ENCODE measurements around the gene PGAM5. TPM values are rescaled to one million over a fixed set of nuclear protein-coding genes. Genes with fewer than 3 reads are reported as not detected.

PGAM5 gene
- total RNA-seq, 1 experiment from 2014 or later = 135 TPM

DNA sequence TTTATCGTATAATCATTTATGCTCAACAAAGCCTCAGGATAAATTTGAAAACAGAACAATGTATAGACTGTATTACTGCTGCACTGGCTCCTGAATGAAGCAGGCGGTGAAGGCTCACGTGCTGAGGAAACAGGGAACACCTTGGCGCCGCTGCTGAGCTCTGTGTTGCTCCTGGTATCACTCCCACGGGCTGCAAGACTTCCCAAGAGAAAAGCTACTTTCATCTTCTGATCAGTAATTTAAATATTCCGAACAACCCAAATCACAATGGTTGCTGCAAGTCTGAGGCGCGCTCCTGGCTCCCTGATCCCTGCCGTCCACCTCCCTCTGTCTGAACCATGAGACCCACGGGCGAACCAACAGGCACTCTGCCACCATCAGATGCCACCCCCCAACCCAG, 15.7 kb downstream of the PGAM5 start:
- Histone ChIP-seq H3K9me2 (replicated peaks; ENCODE audit: low read length) (no peaks in the 10 kb centered on the region), H3K36me3 (ENCODE audit: low read depth, low read length) (peaks cover 67% of the 10 kb centered on the region), H3K9ac (ENCODE audit: low read length) (no peak overlapping the region), H3K9me3 (ENCODE audit: low read length) (no peaks in the 10 kb centered on the region), H3K27me3 (ENCODE audit: low read length) (no peaks in the 10 kb centered on the region), H2AFZ (ENCODE audit: low read length) (no peak overlapping the region), H3K4me2 (ENCODE audit: low read length) (no peak overlapping the region), H4K20me1 (ENCODE audit: low read length) (peaks cover 9% of the 10 kb centered on the region; the same call in 1 of the 2 replicates), H3F3A (ENCODE audit: low read length, unreplicated experiment) (peaks cover 10% of the 10 kb centered on the region), H3K27ac (ENCODE audit: low read length) (no peak overlapping the region), H3K4me3 (ENCODE audit: low read length) (no peak overlapping the region), H3K79me2 (ENCODE audit: low read length) (no peaks in the 10 kb centered on the region; the same call in 1 of the 2 replicates), H3K4me1 (ENCODE audit: insufficient read depth, low read length) (no peaks in the 10 kb centered on the region)
- intact Hi-C loops (cut with micrococcal nuclease) = no loop called here
- CTCF ChIA-PET = no interaction called here
- ATAC-seq (no peak), DNase-seq (no peak)
- POLR2A ChIA-PET (ENCODE audit: unreplicated experiment) = no interaction called here
- TF ChIP-seq, protein P1, sequence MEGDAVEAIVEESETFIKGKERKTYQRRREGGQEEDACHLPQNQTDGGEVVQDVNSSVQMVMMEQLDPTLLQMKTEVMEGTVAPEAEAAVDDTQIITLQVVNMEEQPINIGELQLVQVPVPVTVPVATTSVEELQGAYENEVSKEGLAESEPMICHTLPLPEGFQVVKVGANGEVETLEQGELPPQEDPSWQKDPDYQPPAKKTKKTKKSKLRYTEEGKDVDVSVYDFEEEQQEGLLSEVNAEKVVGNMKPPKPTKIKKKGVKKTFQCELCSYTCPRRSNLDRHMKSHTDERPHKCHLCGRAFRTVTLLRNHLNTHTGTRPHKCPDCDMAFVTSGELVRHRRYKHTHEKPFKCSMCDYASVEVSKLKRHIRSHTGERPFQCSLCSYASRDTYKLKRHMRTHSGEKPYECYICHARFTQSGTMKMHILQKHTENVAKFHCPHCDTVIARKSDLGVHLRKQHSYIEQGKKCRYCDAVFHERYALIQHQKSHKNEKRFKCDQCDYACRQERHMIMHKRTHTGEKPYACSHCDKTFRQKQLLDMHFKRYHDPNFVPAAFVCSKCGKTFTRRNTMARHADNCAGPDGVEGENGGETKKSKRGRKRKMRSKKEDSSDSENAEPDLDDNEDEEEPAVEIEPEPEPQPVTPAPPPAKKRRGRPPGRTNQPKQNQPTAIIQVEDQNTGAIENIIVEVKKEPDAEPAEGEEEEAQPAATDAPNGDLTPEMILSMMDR (conservative IDR thresholded peaks at IDR 0.05; ENCODE audit: low read depth, low read length) = no peak
- no peak for TF ChIP-seq EZH2 (IDR thresholded peaks at IDR 0.05; ENCODE audit: low read length, unreplicated experiment)
- TF ChIP-seq EZH2phosphoT487 (IDR thresholded peaks at IDR 0.05; ENCODE audit: borderline replicate concordance, low read length) = no peak
- TSS peak; percentile 12 for BruUV-seq (replicated peaks)

DNA sequence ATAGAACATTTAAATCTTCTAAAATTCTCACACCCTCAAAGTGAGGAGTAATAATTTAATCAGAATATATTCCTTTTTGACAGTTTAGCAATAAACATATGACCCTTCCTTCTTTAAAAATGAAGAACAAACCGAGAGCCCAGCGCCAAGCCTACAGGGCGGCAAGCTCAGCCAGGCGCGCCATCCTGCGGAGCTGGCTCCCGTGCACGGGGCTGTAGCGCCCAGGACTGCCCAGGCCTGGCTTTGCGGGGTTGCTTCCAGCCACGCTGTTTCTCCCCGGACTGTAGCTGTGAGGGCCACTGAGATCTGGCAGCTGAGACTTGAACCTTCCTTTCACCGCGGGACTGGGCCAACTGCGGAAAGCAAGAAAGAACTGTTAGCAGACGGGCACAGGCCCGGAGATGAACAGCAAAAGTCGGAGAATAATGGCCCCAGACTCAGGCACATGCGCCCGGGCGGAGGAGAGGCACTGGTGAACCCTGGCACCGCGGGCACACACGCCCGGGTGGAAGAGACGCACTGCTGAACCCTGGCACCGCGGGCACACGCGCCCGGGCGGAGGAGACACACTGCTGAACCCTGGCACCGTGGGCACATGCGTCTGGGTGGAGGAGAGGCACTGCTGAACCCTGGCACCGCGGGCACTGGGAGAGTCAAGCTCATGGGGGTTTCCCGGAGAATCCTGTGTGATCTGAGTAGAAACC, 16.6 kb downstream of the PGAM5 start:
- no peak for ATAC-seq
- intact Hi-C loops (cut with micrococcal nuclease) = no loop called here
- Histone ChIP-seq H3F3A (ENCODE audit: low read length, unreplicated experiment) (peaks cover 11% of the 10 kb centered on the region), H3K9me3 (ENCODE audit: low read length) (no peaks in the 10 kb centered on the region), H4K20me1 (ENCODE audit: low read length) (peaks cover 9% of the 10 kb centered on the region; the same call in 1 of the 2 replicates), H3K9ac (ENCODE audit: low read length) (no peak overlapping the region), H3K9me2 (replicated peaks; ENCODE audit: low read length) (no peaks in the 10 kb centered on the region), H3K27me3 (ENCODE audit: low read length) (no peaks in the 10 kb centered on the region), H3K79me2 (ENCODE audit: low read length) (no peaks in the 10 kb centered on the region; the same call in 1 of the 2 replicates), H3K4me2 (ENCODE audit: low read length) (no peak overlapping the region), H3K4me3 (ENCODE audit: low read length) (no peak overlapping the region), H3K36me3 (ENCODE audit: low read depth, low read length) (peaks cover 72% of the 10 kb centered on the region), H3K4me1 (ENCODE audit: insufficient read depth, low read length) (no peaks in the 10 kb centered on the region), H2AFZ (ENCODE audit: low read length) (no peak overlapping the region), H3K27ac (ENCODE audit: low read length) (no peak overlapping the region)
- POLR2A ChIA-PET (ENCODE audit: unreplicated experiment) = no interaction called here
- no TSS peak for BruUV-seq (replicated peaks)
- no peak for DNase-seq
- TF ChIP-seq EZH2phosphoT487 (IDR thresholded peaks at IDR 0.05; ENCODE audit: borderline replicate concordance, low read length) = no peak
- TF ChIP-seq, protein P1 (conservative IDR thresholded peaks at IDR 0.05; ENCODE audit: low read depth, low read length) = no peak
- TF ChIP-seq EZH2 (IDR thresholded peaks at IDR 0.05; ENCODE audit: low read length, unreplicated experiment) = no peak
- CTCF ChIA-PET = no interaction called here

DNA sequence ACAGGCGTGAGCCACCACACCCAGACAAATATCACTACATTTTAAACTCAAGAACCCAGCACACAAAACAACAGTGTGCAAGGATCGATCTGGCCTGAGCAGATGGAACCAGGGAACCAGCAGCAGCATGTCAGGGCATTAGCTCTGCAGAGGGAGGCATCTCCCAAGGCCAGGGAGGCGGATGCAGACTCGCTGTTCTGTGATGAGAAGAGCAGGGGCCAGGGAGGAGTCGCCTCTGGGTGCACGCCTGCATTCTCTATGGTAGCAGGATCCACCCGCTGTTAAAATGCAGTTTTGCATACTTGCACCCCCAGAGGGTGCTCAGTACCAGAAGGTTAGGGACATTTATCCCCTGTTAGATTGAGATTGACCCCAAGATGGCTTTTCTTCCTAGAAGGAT, 17.9 kb downstream of the PGAM5 start:
- no peak overlapping the region for H3K9ac ChIP-seq (ENCODE audit: low read length)
- no peak overlapping the region for H3K4me2 ChIP-seq (ENCODE audit: low read length)
- ChIA-PET POLR2A (ENCODE audit: unreplicated experiment) (no interaction called here), CTCF (no interaction called here)
- no peaks in the 10 kb centered on the region for H3K4me1 ChIP-seq (ENCODE audit: insufficient read depth, low read length)
- DNase-seq (no peak), ATAC-seq (no peak)
- intact Hi-C loops (cut with micrococcal nuclease) = no loop called here
- no peak overlapping the region for H3K27ac ChIP-seq (ENCODE audit: low read length)
- H2AFZ ChIP-seq (ENCODE audit: low read length) = no peak overlapping the region
- peaks cover 6% of the 10 kb centered on the region; the same call in 1 of the 2 replicates for H4K20me1 ChIP-seq (ENCODE audit: low read length)
- no peaks in the 10 kb centered on the region for H3K9me2 ChIP-seq (replicated peaks; ENCODE audit: low read length)
- no peaks in the 10 kb centered on the region for H3K9me3 ChIP-seq (ENCODE audit: low read length)
- no peaks in the 10 kb centered on the region for H3K27me3 ChIP-seq (ENCODE audit: low read length)
- TF ChIP-seq EZH2 (IDR thresholded peaks at IDR 0.05; ENCODE audit: low read length, unreplicated experiment) = no peak
- TF ChIP-seq, protein P1 (conservative IDR thresholded peaks at IDR 0.05; ENCODE audit: low read depth, low read length) = no peak
- no peak for TF ChIP-seq EZH2phosphoT487 (IDR thresholded peaks at IDR 0.05; ENCODE audit: borderline replicate concordance, low read length)
- H3K79me2 ChIP-seq (ENCODE audit: low read length) = no peaks in the 10 kb centered on the region; the same call in 1 of the 2 replicates
- no peak overlapping the region for H3K4me3 ChIP-seq (ENCODE audit: low read length)
- H3F3A ChIP-seq (ENCODE audit: low read length, unreplicated experiment) = peaks cover 11% of the 10 kb centered on the region
- no TSS peak for BruUV-seq (replicated peaks)
- peaks cover 66% of the 10 kb centered on the region for H3K36me3 ChIP-seq (ENCODE audit: low read depth, low read length)
